Ecto neural progenitor cell (in vitro differentiated cells): ENCODE results near the gene SLC2A9.
"Not testable (repeated sequence)": the region's sequence is repeated elsewhere in the genome, so short reads cannot be mapped to it uniquely, and the experiment has no call there.

Experiments used
- DNase-seq: peaks from one replicate; pipeline ENCODE4 v3.0.0-alpha.2; 2018; ENCODE audit warnings: low spot score

SLC2A9 gene

DNA sequence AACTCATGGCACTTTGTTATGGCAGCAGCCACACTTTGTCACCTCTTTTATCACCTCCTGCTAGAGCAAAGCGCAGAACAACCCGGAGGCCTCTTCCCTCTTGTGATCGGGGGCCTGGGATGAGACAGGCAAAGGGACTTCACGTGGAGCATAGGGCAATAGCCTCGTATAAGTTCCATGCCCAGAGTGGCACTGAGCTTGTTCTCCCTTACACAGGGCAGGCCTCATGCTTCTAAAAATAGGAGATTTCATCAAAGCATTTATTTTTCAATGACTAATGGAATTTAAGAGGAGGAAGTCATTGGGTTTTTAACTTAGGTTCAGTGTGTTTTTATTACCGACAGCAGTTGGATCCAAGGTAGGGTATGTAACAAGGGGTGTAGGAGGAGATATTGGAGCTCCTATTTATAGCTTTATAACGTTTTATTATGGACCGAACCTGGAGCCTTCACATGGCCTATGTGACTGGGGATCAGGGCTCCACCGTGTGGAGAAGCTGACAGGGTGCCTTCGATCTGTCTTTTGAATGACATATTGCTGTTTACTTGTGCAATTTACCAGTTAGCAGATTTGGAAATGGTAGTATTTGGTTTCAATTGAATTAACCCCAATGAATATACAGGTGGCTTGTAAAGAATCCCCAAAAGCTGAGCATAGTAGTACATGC is 93.8 kb downstream of the SLC2A9 start:
- no peak for DNase-seq

DNA sequence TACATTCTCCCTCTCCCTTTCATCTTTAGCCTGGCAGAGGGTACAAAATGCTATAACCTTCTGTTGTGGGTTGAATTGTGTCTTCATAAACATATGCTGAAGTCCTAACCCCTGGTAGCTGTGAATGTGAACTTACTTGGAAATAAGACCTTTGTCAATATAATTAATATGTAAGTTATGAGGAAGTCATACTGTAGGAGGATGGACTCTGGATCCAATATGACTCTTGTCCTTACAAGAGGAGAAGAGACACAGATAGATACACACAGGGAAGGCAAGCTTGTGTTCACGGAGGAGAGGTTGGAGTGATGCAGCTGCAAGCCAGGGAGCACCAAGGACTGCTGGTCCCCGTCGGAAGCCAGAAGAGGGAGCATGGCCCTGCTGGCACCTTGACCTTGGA is 94.7 kb downstream of the SLC2A9 start:
- DNase-seq, result no peak

DNA sequence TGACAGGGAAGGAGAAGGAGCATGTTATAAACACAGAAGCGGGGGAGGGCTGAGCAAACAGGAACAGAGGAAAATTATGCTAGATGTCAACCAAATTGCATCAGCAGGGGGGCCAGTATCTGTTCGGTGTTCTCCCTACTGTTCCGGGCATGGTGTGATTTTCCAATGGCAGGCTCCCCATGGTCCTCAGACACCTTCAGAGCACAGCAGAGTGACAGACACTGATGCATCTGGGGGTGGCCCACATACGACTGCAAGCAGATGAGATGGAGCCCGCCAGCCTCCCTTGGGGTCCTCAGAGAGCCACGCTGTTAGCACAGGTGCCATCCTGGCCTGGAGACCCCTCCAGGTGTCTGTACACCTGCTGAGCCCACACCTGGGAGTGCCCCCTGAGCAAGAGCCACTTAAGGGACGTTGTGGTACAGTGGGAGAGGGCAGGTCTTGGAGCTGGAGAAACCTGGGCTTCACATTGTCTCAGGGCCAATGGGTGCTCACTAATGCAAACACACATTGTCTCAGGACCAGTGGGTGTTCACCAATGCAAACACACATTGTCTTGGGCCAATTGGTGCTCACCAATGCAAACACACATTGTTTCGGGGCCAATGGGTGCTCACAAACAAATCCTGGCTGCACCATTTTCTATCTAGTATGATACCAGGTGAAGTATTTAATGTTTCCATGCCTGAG is 95.4 kb downstream of the SLC2A9 start:
- no peak for DNase-seq

DNA sequence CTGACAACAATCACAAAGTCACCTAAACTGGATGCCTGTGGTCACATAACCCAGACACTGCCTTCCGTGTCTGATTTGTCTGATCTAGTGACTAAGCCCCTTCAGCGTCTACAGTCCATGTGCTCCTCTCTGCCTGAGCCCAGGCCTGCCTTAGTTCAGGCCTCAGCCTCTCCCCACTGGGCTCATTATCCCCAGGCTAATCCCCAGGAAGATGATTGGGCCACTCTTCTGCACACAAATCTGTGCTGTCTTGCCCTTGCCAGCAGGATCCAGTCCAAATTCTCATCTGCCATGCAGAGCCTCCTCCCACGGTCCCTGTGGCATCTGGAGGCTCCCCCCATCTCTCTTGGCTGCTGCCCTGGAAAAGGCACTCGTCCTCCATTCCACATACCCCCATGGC is 96.5 kb downstream of the SLC2A9 start:
- DNase-seq, result no peak

DNA sequence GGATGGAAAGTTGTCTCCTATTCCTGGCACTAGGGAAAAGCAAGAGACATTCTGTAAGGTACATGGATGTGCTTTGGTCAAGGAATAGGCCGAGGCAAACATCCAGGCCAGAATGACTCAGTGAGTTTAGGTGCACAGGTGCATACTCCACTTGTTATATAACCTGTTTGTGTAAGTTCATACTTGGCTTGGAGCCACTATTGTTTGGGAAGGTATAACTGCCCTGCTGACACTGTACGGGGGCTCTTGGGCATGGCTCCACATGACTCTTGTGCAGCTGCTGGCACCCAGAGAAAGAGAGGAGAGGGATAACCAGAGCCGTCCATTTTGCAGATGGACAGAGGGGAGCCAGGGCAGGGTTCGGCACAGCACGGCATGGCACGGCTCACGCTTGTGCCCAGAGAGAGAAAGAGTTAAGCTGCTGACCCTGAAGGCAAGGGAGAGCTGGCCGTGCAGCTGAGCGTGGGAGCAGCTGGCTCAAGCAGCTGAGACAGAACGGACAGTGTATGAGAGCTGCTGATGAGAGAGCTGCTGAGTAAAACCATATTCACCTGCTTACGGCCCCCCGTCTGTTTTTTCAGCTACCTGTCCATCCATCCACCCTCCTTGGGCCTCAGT is 98.0 kb downstream of the SLC2A9 start:
- no peak for DNase-seq

DNA sequence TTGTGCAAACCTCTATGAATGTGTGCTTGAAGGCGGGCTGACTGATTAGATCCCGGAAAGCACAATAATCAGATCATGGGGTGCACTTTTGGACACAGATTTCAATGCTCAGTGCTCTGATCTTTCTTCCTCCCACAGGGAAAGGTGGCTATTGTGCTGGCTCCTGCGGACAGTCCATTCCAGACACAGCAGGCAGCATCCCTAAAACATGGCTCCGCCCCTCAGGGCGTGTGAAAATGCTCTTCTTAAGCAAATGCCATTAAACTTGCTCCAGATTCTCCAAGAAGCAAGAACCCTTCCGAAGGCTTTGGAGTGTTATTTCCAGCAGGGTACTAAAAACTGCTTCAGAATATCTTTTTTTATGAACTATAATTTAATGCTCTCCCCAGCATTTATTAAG is 100.0 kb downstream of the SLC2A9 start:
- no peak for DNase-seq

DNA sequence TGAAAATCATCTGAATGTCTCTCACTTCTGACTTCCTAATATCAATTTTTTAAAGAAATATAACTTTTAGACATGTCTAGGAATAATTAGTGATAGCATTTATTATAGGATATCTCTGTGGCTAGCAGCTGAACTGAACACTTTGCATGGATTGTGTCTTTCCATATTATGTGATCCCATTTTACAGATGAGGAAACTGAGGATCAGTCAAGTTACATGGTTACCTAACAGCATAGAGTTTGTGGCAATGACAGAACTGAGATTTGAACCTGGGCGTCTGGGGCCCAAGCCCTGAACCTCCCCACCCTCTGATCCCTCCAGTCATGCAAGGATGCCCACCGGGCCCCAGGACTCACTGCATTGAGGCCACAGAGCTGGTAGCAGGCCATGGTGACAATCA is 101.3 kb downstream of the SLC2A9 start:
- no peak for DNase-seq

DNA sequence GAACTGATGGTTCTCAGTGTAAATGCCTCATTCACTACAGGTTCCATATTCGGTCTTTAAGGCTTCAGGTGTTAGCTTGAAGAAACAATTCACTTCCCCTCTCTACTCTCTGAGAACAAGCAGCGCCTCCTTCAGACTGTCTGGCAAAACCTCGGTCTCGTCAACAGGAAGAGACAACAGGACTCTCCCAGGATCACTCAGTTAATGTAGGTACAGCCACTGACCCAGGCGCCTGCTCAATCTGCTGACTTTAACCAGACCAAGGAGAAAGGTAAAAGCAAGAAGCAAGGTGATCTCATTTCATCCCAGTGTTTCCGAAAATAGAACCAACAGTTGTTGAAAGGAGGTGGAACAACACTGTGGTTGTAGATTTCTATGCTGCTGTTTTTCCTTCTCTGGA is 102.2 kb downstream of the SLC2A9 start:
- DNase-seq, result no peak

DNA sequence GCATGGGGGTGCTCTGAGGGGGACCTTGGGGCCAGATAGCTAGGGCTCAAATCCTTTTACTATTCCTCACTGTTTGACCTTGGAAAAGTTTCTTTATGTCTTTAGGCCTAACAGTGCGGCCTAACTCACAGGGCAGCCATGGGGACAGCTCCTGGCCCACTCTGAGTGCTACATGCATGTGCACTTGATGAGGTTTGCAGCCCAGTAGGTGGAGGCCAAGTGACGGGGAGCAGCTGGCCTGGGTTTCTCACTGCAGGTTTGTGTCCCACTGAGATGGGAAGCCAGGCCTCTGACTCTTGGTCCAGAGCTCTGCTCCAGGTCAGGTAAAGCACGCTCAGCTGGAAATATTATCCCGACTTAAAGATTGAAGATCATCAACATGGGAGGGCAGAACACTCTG is 102.8 kb downstream of the SLC2A9 start:
- DNase-seq, result no peak

DNA sequence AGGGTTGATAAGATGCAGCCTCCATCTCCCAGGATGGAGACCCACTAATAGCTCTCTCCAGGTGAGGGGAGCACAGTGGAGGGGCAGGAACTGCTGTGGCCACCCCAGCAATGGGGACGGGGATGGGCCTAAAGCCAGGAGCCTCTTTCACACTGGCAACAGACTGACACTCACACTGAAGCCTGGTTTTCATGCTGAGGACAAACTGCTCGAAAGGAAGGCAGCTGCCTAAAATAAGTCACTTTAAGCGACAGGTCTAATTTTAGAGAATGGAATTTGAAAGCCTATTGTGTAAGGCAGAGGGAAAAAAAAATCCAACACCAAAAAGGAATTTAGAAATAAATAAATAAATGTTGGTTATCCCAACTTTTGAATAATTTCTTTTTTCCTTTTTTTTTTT is 104.4 kb downstream of the SLC2A9 start:
- DNase-seq, result no peak

DNA sequence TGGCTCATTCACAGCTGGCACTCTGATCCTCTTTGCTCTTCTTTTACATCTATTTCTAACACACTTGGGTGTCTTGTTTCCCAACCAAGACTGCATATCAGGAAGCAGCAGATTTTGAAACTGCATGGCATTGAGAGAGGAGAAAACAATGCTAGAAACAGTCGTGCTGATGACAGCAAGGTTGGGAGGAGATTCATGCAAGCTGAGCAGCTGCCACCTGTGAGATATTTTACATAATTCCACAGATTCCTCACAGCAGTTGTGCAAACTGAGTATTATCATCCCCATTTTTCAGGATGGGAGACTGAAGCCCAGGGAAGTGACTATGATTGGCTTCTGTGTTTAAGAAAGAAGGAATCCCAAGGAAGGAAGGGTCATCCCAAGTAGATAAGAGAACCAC is 105.0 kb downstream of the SLC2A9 start:
- DNase-seq, result no peak

DNA sequence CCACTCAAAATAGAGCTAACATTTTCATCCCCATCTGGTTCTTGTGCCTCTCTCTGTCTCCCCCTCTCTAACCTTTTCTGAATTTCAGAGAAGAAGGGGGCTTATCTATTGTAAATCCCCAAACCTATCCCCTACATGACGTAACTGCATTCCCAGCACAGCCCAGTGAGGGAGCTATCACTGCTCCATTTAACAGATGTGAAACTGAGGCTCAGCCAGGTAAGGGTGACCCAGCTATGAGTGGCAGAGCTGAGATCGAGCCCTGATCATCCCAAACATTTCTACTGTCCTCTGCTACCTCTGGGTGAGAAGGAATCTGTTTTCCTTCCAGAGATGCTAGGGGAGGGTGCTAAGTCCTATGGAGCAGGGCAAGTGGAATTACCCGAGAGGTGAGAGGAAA is 107.5 kb downstream of the SLC2A9 start:
- DNase-seq, result no peak

DNA sequence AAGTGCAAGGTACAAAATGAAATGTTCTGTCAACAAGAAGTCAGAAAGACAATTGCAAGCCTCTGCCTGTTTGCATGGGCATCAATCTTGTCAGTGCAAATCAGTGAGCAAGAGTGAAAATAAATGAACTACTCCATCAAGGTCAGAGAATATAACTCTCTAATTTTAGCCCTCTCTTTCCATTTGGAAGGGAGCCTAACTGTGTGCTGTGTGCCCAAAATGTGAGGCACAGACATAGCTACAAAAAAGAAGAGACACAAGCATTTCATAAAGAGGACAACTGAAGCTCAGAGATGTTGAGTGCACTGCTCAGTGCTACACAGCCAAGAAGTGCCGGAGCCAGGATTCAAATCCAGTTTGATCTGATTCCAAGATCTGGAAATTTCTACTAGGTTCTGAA is 114.3 kb downstream of the SLC2A9 start:
- no peak for DNase-seq

DNA sequence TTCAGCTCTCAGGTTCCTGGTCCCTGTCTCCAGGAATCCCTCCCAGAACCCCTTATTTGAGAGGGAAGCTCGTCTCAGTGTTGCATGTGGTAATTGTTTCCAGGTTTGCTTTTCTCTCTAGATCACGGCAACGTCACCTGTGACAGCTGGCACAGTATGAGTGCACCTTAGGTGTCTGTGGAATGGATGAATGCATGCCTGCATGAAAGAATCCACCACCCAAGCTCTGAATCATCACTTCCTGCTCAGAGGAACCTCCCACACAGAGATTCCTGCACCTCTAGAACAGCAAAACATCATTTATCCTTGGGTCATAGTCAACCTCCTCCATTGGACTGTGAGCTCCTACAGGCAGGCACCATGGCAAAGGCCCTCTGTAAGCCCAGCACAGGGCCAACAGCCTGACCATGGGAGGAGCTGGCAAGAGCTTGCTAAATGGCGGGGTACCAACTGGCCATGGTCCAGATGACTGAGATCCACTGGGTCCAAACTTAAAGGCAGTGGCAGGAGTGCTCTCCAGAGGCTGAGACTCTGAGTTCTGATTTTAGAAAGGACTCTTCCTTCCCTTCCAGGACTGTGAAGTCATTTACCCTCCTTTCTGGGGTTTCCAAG is 116.2 kb downstream of the SLC2A9 start:
- no peak for DNase-seq

DNA sequence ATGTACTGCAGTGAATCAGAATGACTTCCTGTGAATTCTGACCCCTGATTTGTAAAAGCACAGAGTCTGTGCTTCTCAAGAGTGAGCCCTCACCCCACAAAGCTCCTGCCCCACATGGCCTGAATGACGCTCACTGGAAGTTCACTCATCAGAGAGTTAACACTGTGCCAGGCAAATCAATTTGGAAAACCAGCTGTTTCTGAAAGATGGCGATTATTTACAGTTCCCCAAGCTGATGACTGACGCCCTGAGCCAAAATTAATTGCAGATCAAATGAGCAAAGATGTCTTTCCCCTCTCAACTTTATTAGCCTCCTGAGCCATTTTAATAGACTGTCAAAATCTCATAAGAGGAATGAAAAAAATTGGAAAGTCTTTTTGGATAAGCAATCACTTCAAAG is 118.0 kb downstream of the SLC2A9 start:
- DNase-seq, result no peak

DNA sequence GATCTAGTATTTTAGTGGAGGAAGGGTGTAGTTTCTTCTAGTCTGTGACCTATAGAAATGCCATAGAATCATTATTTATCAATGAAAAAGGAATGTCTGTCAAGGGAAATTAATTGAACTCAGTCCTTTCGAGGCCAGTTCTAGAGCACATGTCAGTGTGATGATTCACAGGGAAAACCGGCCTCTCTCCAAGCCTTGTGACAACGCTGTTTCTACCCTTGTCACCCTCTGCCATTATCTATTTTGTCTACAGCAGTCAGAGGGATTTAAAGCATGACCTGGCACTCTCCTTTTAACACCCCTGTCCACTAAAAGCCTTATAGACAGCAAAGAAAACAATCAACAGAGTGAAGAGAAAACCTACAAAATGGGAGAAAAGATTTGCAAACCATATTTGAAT is 120.0 kb downstream of the SLC2A9 start:
- DNase-seq, result no peak

DNA sequence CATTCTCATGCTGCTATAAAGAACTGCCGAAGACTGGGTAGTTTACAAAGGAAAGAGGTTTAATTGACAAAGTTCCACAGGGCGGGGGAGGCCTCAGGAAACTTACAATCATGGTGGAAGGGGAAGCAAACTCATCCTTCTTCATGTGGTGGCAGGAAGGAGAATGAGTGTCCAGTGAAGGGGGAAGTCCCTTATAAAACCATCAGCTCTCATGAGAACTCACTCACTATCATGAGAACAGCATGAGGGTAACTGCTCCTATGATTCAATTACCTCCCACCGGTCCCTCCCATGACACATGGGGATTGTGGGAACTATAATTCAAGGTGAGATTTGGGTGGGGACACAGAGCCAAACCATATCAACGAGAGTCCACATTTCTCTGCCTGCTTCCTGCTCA is 120.7 kb downstream of the SLC2A9 start:
- not testable (repeated sequence) for DNase-seq

DNA sequence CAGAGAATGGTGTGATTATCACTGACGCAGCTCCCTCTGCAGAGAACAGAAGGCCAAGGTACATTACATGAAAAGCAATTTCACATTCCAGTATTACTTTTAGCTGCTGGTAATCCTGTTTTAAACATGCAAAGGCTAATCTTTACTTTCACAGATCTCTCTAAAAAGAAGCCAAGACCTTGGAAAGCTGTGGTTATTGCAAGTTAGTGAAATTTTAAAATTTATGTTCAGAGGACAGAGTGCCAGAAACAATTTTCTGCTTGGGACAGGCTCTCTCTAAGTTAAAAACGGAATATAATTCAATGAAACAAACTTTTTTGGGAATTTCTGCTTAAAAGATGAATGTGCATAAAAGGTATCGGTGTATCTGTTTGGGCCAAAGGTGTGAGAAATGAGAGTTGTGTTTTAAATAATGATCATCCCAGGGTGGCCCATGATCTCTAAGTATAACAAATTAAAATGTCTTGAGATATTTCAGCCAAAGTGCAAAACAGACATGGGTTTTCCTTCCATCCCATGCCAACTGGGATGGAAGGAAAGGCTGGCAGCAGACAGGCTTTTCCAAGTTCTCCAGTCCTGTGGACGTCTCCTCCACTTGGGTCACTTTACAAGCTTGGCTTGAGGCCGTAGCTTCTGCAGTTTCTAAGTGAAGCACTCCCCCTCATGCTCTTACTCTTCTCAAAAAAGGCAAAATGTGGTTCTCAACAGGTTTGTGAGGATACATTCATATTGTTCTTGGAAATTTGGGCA is 121.8 kb downstream of the SLC2A9 start:
- DNase-seq, result no peak

DNA sequence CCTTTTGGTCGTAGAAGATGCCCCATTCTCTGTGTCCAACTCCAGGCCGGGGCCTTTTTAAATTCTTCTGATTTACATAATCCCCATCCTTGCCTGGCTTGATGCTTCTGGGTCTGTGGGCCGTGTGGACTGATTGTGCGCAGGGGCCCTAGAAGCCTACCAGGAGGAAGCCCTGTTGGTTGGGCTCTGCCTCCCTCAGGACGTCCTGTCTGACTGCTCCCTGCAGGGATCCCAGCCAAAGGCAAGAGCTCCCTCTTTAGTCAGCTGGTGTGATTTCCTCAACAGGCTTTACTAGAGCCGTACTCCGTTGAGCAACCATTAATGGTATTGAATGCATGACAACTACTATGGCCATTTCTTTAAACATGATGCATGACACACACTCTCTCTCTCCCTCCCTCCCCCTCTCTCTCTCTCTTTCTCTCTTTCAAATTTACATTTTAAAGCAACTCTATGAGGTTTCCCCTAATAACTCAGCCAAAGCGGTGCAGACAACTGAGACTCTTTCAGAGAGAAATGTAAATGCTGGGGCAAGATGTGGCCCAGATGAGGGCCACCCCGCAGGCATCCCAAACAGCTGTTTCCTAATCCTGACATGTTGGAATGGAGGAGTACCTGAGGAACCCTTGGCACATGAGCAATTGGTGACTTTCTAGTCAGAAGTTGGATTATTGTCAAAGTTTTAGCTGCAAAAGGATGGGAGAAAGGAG is 122.5 kb downstream of the SLC2A9 start:
- DNase-seq, result peak; percentile 77

DNA sequence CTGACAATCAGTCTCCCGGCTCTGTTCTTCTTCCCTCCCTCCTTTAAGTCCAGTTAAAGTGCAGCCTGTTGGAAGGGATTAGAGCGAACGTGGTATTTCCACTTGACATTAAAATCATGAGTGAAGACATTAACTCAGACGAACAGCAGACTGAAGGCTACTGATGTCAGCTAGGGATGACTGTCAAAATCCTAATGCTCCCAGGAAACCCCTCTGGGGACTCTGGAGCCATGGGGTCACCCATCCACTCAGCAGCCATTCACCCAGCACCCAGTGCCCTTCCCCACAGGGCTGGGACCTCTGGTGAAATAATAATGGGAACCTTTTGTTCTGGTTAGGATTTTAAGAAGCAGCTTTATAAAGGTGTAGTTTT is 126.0 kb downstream of the SLC2A9 start:
- DNase-seq, result no peak

DNA sequence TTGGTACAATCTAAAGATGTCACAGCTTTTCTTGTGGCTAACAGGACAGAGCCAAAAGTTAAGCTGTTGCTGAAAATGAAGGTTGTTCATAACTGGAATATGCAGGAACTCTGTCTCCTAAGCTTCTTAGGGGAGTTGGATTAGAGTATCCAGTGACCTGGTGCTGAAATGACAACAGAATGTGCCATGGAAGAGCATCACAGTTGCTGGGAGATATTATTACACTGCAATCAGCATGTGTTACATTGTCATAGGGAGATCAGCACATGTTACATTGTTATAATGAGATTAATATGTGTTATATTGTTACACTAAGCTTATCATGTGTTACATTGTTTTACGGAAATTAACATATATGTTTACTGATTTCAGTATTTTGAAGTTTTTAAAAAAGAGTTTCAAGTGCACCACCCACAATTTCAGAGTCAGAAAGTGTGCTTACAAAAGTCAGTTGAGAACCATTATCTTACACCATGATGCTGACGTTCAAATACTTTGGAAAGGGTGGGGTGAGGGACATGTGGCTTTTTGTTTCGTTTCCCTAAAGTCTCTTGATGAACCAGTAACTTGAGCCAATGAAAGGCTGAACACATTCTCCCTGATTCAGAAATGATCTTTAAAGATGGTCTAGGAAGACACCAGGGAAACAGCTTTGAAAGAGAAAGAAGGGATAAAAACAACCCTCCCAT is 126.5 kb downstream of the SLC2A9 start:
- no peak for DNase-seq
